ENCODE data around the gene ORAI3.

Gene ORAI3

DNA sequence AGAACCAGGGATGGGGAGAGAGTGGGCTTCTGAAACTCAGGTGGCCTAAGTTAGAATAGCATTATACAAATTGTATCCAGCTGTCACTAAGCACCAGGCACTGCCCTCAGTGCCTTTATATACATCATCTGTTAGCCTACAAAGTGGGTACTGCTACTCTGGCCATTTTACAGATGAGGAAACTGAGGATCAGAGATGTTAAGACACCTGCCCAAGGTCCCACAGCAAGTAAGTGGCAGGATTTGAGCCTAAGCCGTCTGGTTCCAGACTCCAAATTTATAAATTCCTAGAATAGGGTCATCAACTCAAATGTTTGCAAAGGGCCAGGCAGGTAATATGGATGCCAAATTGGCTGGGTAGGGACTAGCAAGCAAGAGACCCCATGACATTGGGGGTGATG, 2.3 kb downstream of the ORAI3 start:
- TF ChIP-seq, protein P1, sequence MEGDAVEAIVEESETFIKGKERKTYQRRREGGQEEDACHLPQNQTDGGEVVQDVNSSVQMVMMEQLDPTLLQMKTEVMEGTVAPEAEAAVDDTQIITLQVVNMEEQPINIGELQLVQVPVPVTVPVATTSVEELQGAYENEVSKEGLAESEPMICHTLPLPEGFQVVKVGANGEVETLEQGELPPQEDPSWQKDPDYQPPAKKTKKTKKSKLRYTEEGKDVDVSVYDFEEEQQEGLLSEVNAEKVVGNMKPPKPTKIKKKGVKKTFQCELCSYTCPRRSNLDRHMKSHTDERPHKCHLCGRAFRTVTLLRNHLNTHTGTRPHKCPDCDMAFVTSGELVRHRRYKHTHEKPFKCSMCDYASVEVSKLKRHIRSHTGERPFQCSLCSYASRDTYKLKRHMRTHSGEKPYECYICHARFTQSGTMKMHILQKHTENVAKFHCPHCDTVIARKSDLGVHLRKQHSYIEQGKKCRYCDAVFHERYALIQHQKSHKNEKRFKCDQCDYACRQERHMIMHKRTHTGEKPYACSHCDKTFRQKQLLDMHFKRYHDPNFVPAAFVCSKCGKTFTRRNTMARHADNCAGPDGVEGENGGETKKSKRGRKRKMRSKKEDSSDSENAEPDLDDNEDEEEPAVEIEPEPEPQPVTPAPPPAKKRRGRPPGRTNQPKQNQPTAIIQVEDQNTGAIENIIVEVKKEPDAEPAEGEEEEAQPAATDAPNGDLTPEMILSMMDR (IDR thresholded peaks at IDR 0.05; ENCODE audit: low read depth, low read length): no peak
- in situ Hi-C loops (cut with HindIII; ENCODE audit: low sequenced_read_pairs): no loop called here
- no peak overlapping the region for H3K4me3 ChIP-seq (ENCODE audit: low read depth, low read length)
- DNase-seq (ENCODE audit: low read depth, low spot score): no peak

DNA sequence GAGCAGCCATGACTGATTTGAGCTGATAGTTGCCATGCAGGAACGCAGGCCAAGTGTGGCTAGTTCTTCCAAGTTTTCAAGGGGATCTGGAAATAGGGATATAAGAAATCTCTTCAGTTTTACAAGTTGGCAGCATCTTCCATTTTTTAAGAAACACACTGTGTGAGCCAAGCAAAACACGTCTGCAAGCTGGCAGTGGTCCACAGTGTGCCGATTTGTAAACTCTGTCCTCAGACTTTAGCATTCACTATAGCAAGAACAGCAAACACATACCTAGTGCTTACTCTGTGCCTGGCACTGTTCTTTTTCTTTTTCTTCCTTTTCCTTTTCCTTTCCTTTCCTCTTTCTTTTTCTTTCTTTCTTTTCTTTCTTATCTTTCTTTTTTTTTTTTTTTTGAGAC, 2.9 kb downstream of the ORAI3 start:
- TF ChIP-seq, protein P1 (IDR thresholded peaks at IDR 0.05; ENCODE audit: low read depth, low read length): no peak
- H3K4me3 ChIP-seq (ENCODE audit: low read depth, low read length): no peak overlapping the region
- in situ Hi-C loops (cut with HindIII; ENCODE audit: low sequenced_read_pairs): no loop called here
- peak; percentile 55 for DNase-seq (ENCODE audit: low read depth, low spot score)

DNA sequence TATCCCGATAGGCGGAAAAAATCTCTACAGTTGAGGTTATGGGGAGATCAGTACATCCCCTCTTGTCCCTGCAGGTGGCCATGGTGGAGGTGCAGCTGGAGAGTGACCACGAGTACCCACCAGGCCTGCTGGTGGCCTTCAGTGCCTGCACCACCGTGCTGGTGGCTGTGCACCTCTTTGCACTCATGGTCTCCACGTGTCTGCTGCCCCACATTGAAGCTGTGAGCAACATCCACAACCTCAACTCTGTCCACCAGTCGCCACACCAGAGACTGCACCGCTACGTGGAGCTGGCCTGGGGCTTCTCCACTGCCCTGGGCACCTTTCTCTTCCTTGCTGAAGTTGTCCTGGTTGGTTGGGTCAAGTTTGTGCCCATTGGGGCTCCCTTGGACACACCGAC, 4.2 kb downstream of the ORAI3 start:
- TF ChIP-seq, protein P1 (IDR thresholded peaks at IDR 0.05; ENCODE audit: low read depth, low read length): no peak
- H3K4me3 ChIP-seq (ENCODE audit: low read depth, low read length): no peak overlapping the region
- in situ Hi-C loops (cut with HindIII; ENCODE audit: low sequenced_read_pairs): no loop called here
- no peak for DNase-seq (ENCODE audit: low read depth, low spot score)

DNA sequence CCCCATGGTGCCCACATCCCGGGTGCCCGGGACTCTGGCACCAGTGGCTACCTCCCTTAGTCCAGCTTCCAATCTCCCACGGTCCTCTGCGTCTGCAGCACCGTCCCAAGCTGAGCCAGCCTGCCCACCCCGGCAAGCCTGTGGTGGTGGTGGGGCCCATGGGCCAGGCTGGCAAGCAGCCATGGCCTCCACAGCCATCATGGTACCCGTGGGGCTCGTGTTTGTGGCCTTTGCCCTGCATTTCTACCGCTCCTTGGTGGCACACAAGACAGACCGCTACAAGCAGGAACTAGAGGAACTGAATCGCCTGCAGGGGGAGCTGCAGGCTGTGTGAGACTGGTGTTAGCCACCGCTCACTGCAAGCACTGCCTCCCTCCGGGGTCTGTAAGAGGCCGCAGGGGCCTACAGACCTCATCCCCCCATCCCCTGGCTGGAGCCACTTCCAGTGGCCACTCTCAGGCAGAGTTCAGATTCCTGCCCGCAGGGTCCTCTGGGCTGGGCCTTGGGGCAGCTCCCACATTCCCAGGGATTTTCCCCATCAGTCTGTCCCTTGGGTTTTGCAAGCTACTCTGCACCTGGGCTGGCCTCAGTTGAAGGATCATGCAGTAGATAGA, 4.8 kb downstream of the ORAI3 start:
- peak; percentile 86 for DNase-seq (ENCODE audit: low read depth, low spot score)
- in situ Hi-C loops (cut with HindIII; ENCODE audit: low sequenced_read_pairs): no loop called here
- H3K4me3 ChIP-seq (ENCODE audit: low read depth, low read length): no peak overlapping the region
- TF ChIP-seq, protein P1 (IDR thresholded peaks at IDR 0.05; ENCODE audit: low read depth, low read length): peak; percentile 85

DNA sequence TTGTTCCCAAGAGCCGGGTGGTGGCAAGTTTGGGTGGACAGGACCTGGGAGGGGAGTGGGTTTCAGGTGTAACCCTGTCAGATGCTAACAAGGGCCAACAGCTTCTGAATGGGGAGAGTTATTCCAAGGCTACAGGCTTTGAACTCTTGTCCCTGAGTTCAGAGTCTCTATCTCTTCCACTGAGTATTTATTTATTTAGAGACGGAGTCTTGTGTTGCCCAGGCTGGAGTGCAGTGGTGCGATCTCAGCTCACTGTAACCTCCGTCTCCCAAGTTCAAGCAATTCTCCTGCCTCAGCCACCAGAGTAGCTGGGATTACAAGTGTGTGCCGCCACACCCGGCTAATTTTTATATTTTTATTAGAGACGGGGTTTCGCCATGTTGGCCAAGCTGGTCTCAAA, 6.1 kb downstream of the ORAI3 start:
- no peak for DNase-seq (ENCODE audit: low read depth, low spot score)
- H3K4me3 ChIP-seq (ENCODE audit: low read depth, low read length): no peak overlapping the region
- TF ChIP-seq, protein P1 (IDR thresholded peaks at IDR 0.05; ENCODE audit: low read depth, low read length): no peak
- in situ Hi-C loops (cut with HindIII; ENCODE audit: low sequenced_read_pairs): no loop called here

DNA sequence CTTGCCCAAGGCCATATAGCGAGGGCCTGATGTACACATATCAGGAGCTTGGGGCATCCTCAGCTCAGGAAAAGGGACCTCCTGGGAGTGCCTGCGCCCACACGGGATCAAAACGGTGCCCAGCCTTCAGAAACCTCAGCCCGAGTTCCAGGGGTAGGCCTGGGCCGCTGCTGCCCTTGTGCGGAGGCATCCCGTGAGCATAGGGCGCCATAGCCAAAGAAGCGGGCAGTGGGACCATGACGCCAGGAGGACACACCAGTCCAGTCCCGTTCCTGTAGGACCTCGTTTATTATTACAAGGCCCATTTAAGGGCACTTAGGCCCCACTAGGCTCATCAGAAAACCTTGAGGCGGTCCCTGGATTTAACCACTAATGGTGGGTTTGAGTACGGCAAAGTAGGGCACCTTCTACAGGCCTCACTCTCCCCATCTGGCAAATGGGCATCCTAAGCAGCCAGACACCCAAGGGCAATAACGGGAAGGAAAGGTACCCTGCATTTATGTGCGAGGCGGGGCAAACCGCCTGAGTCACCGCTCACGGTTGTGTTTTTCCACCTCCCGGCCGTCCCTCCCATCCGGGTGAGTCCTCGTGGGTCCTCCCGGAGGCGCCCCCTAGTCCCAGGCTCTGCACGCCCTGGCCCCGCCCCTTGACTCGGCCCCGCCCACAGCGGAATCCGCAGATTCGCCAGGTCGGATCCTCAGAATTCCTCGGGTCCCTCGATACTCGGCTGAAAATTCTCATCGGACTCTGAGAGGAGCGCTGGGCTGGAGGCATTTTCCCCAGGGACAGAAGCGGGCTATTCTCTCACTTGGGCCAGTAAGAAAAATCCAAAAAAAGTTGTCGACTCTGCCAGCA, 8.0 kb downstream of the ORAI3 start:
- TF ChIP-seq, protein P1 (IDR thresholded peaks at IDR 0.05; ENCODE audit: low read depth, low read length): peak; percentile 44
- in situ Hi-C loops (cut with HindIII; ENCODE audit: low sequenced_read_pairs): no loop called here
- peak; percentile 86 for DNase-seq (ENCODE audit: low read depth, low spot score)
- peak overlapping the region; percentile 88 for H3K4me3 ChIP-seq (ENCODE audit: low read depth, low read length)
